ENCODE results near the gene ATP12A. TPM values are rescaled to one million over a fixed set of nuclear protein-coding genes. Genes with fewer than 3 reads are reported as not detected.

Gene ATP12A
- total RNA-seq, 2 experiments from 2014 or later, result 1.1 TPM

GRCh38 chr13:24699541-24699940, 19.3 kb downstream of the ATP12A start:
- peaks cover 16% of the 10 kb centered on the region for H3K4me1 Mint-ChIP-seq
- no peaks in the 10 kb centered on the region for H3K9me3 Mint-ChIP-seq
- no peak overlapping the region for H3K27ac Mint-ChIP-seq
- H3K27me3 Mint-ChIP-seq, result peaks cover 30% of the 10 kb centered on the region
- no peak overlapping the region for H3K4me3 Mint-ChIP-seq
- DNase-seq, result no peak
- no peaks in the 10 kb centered on the region for H3K36me3 Mint-ChIP-seq (ENCODE audit: low read depth)
- CTCF ChIA-PET, result no interaction called here
- POLR2A ChIA-PET, result no interaction called here

GRCh38 chr13:24700539-24700938, 20.3 kb downstream of the ATP12A start:
- Mint-ChIP-seq H3K4me3 (no peak overlapping the region), H3K4me1 (peaks cover 15% of the 10 kb centered on the region), H3K27me3 (peaks cover 34% of the 10 kb centered on the region), H3K27ac (no peak overlapping the region), H3K9me3 (no peaks in the 10 kb centered on the region), H3K36me3 (ENCODE audit: low read depth) (no peaks in the 10 kb centered on the region)
- no peak for DNase-seq
- CTCF ChIA-PET, result no interaction called here
- POLR2A ChIA-PET, result no interaction called here

GRCh38 chr13:24706886-24707585, 26.8 kb downstream of the ATP12A start:
- Mint-ChIP-seq H3K27me3 (peaks cover 11% of the 10 kb centered on the region), H3K36me3 (ENCODE audit: low read depth) (no peaks in the 10 kb centered on the region), H3K4me1 (peaks cover 28% of the 10 kb centered on the region), H3K9me3 (no peaks in the 10 kb centered on the region), H3K4me3 (no peak overlapping the region), H3K27ac (no peak overlapping the region)
- ChIA-PET CTCF (interaction anchor here (1.0 to 3.5 kb wide), 2 partner anchors 14 to 20 kb away, joined by 4 to 26 read pairs; no protein-coding TSS in a partner anchor), POLR2A (no interaction called here)
- DNase-seq, result no peak

- H3K9me3 Mint-ChIP-seq, result no peaks in the 10 kb centered on the region
- ChIA-PET CTCF (interaction anchor here (0.7 to 3.5 kb wide), 9 partner anchors 8 to 128 kb away, joined by 3 to 26 read pairs (median 4); no protein-coding TSS in a partner anchor), POLR2A (interaction anchor here (0.8 to 2.7 kb wide), 10 partner anchors 11 to 213 kb away, joined by 3 to 7 read pairs (median 3); a partner anchor contains a TSS)
- peaks cover 6% of the 10 kb centered on the region for H3K27me3 Mint-ChIP-seq
- DNase-seq, result peak; percentile 80
- peaks cover 28% of the 10 kb centered on the region for H3K4me1 Mint-ChIP-seq
- peak overlapping the region; percentile 52 for H3K4me3 Mint-ChIP-seq
- H3K27ac Mint-ChIP-seq, result peak overlapping the region; percentile 77
- no peaks in the 10 kb centered on the region for H3K36me3 Mint-ChIP-seq (ENCODE audit: low read depth)
Measured at GRCh38 chr13:24709186-24709913, 29.1 kb downstream of the ATP12A start.

GRCh38 chr13:24713022-24713421, 32.8 kb downstream of the ATP12A start:
- Mint-ChIP-seq H3K4me1 (peaks cover 30% of the 10 kb centered on the region), H3K4me3 (no peak overlapping the region), H3K27ac (no peak overlapping the region), H3K27me3 (peaks cover 1% of the 10 kb centered on the region), H3K36me3 (ENCODE audit: low read depth) (no peaks in the 10 kb centered on the region), H3K9me3 (no peaks in the 10 kb centered on the region)
- no peak for DNase-seq
- POLR2A ChIA-PET, result no interaction called here
- CTCF ChIA-PET, result interaction anchor here (1.1 to 2.5 kb wide), 4 partner anchors 14 to 40 kb away, joined by 3 to 13 read pairs (median 5); no protein-coding TSS in a partner anchor

GRCh38 chr13:24716011-24716410, 35.8 kb downstream of the ATP12A start:
- CTCF ChIA-PET, result interaction anchor here (1.2 to 1.4 kb wide), 2 partner anchors 11 to 22 kb away, joined by 3 to 4 read pairs; no protein-coding TSS in a partner anchor
- H3K9me3 Mint-ChIP-seq, result no peaks in the 10 kb centered on the region
- H3K4me3 Mint-ChIP-seq, result no peak overlapping the region
- peaks cover 7% of the 10 kb centered on the region for H3K4me1 Mint-ChIP-seq
- peaks cover 3% of the 10 kb centered on the region for H3K27me3 Mint-ChIP-seq
- POLR2A ChIA-PET, result no interaction called here
- H3K36me3 Mint-ChIP-seq (ENCODE audit: low read depth), result no peaks in the 10 kb centered on the region
- no peak for DNase-seq
- H3K27ac Mint-ChIP-seq, result no peak overlapping the region

GRCh38 chr13:24716446-24716845, 36.2 kb downstream of the ATP12A start:
- H3K27me3 Mint-ChIP-seq, result peaks cover 2% of the 10 kb centered on the region
- no peaks in the 10 kb centered on the region for H3K9me3 Mint-ChIP-seq
- H3K4me1 Mint-ChIP-seq, result peaks cover 6% of the 10 kb centered on the region
- H3K4me3 Mint-ChIP-seq, result no peak overlapping the region
- POLR2A ChIA-PET, result no interaction called here
- CTCF ChIA-PET, result interaction anchor here (1.2 to 1.4 kb wide), 2 partner anchors 11 to 22 kb away, joined by 3 to 4 read pairs; no protein-coding TSS in a partner anchor
- H3K27ac Mint-ChIP-seq, result no peak overlapping the region
- no peak for DNase-seq
- H3K36me3 Mint-ChIP-seq (ENCODE audit: low read depth), result no peaks in the 10 kb centered on the region

- no peak overlapping the region for H3K27ac Mint-ChIP-seq
- H3K4me1 Mint-ChIP-seq, result peaks cover 6% of the 10 kb centered on the region
- H3K9me3 Mint-ChIP-seq, result no peaks in the 10 kb centered on the region
- peaks cover 1% of the 10 kb centered on the region for H3K27me3 Mint-ChIP-seq
- DNase-seq, result no peak
- H3K36me3 Mint-ChIP-seq (ENCODE audit: low read depth), result no peaks in the 10 kb centered on the region
- H3K4me3 Mint-ChIP-seq, result no peak overlapping the region
- POLR2A ChIA-PET, result no interaction called here
- CTCF ChIA-PET, result no interaction called here
Measured at GRCh38 chr13:24717217-24717616, 37.0 kb downstream of the ATP12A start.

- CTCF ChIA-PET, result interaction anchor here (1.7 to 2.8 kb wide), 2 partner anchors 9 to 24 kb away, joined by 4 to 10 read pairs; no protein-coding TSS in a partner anchor
- no peaks in the 10 kb centered on the region for H3K9me3 Mint-ChIP-seq
- POLR2A ChIA-PET, result no interaction called here
Measured at GRCh38 chr13:24718192-24718965, 38.2 kb downstream of the ATP12A start.

GRCh38 chr13:24719139-24719538, 38.9 kb downstream of the ATP12A start:
- Mint-ChIP-seq H3K4me1 (peaks cover 6% of the 10 kb centered on the region), H3K36me3 (ENCODE audit: low read depth) (no peaks in the 10 kb centered on the region), H3K9me3 (no peaks in the 10 kb centered on the region), H3K4me3 (no peak overlapping the region), H3K27me3 (peaks cover 5% of the 10 kb centered on the region), H3K27ac (no peak overlapping the region)
- ChIA-PET CTCF (interaction anchor here (1.2 to 2.8 kb wide), 3 partner anchors 9 to 37 kb away, joined by 3 to 10 read pairs (median 4); no protein-coding TSS in a partner anchor), POLR2A (no interaction called here)
- DNase-seq, result no peak

More at GRCh38 chr13:24718192-24718965, 38.2 kb downstream of the ATP12A start:
- H3K27ac Mint-ChIP-seq, result no peak overlapping the region
- H3K27me3 Mint-ChIP-seq, result peaks cover 4% of the 10 kb centered on the region
- no peaks in the 10 kb centered on the region for H3K36me3 Mint-ChIP-seq (ENCODE audit: low read depth)
- no peak for DNase-seq
- H3K4me1 Mint-ChIP-seq, result peaks cover 6% of the 10 kb centered on the region
- no peak overlapping the region for H3K4me3 Mint-ChIP-seq

GRCh38 chr13:24723206-24723605, 43.0 kb downstream of the ATP12A start:
- no peak for DNase-seq
- Mint-ChIP-seq H3K9me3 (no peaks in the 10 kb centered on the region), H3K4me3 (no peak overlapping the region), H3K4me1 (peaks cover 13% of the 10 kb centered on the region), H3K27me3 (peaks cover 13% of the 10 kb centered on the region), H3K36me3 (ENCODE audit: low read depth) (no peaks in the 10 kb centered on the region), H3K27ac (no peak overlapping the region)
- ChIA-PET POLR2A (no interaction called here), CTCF (interaction anchor here (6.1 kb wide), 1 partner anchor 30 kb away, joined by 55 read pairs; no protein-coding TSS in a partner anchor)

GRCh38 chr13:24724714-24725113, 44.5 kb downstream of the ATP12A start:
- Mint-ChIP-seq H3K27me3 (peaks cover 13% of the 10 kb centered on the region), H3K27ac (no peak overlapping the region), H3K4me3 (no peak overlapping the region), H3K4me1 (peaks cover 13% of the 10 kb centered on the region), H3K9me3 (no peaks in the 10 kb centered on the region), H3K36me3 (ENCODE audit: low read depth) (no peaks in the 10 kb centered on the region)
- ChIA-PET CTCF (interaction anchor here (0.7 to 6.1 kb wide), 3 partner anchors 32 to 119 kb away, joined by 3 to 55 read pairs (median 6); no protein-coding TSS in a partner anchor), POLR2A (no interaction called here)
- DNase-seq, result no peak
